ENCODE measurements around the gene ADRB1. TPM values are rescaled to one million over a fixed set of nuclear protein-coding genes. Genes with fewer than 3 reads are reported as not detected.

Gene ADRB1
- 0.32 and 47.8 TPM in 2 replicates for total RNA-seq

GRCh38 chr10:114043532-114044246 lies at the start of gene ADRB1:
Gene ADRB1 (plus strand): TSS chr10:114043866. CDS start chr10:114044133, 267 bp downstream.

Other genes starting within 250 kb of the ADRB1 start
- 5.2 and 9.1 TPM in 2 replicates for gene DCLRE1A, start 189.8 kb upstream of the ADRB1 start, total RNA-seq
- gene NHLRC2, start 189.2 kb upstream of the ADRB1 start, total RNA-seq, result 6.2 and 17.9 TPM in 2 replicates
- gene CCDC186, start 130.3 kb downstream of the ADRB1 start, total RNA-seq, result 11.0 and 26.1 TPM in 2 replicates
- gene TDRD1, start 135.5 kb downstream of the ADRB1 start, total RNA-seq, result not detected in 2 replicates
- not detected in 2 replicates for gene VWA2, start 195.4 kb downstream of the ADRB1 start, total RNA-seq

Measured in bladder microvascular endothelial cell (primary cell).